KMS-11 (cell line): ENCODE results near the gene MYOD1.

ENCODE experiments used
- H2AFZ ChIP-seq: fragments of 200-600 bp; sonication (generic); 2 replicates; pipeline ENCODE4 v1.6.1; 2016; ENCODE audit warnings: antibody characterized with exemption, mixed run types, low read depth
- H3K27ac ChIP-seq: fragments of 200-600 bp; sonication (generic); 2 replicates; pipeline ENCODE4 v1.6.1; 2016; ENCODE audit warnings: mild to moderate bottlenecking, mixed run types
- H3K27me3 ChIP-seq: fragments of 200-600 bp; sonication (generic); 2 replicates; pipeline ENCODE4 v1.6.1; 2017; ENCODE audit warnings: mild to moderate bottlenecking, low read depth, mixed run types, moderate library complexity; ENCODE audit not compliant: insufficient read depth
- H3K36me3 ChIP-seq: fragments of 200-600 bp; sonication (generic); 2 replicates; pipeline ENCODE4 v1.6.1; 2017; ENCODE audit warnings: mild to moderate bottlenecking, mixed run types; ENCODE audit not compliant: insufficient read depth
- H3K4me1 ChIP-seq: fragments of 200-600 bp; sonication (generic); 2 replicates; pipeline ENCODE4 v1.6.1; 2016; ENCODE audit warnings: mild to moderate bottlenecking, low read depth, mixed run types; ENCODE audit not compliant: poor library complexity, severe bottlenecking
- H3K4me2 ChIP-seq: fragments of 200-600 bp; sonication (generic); 2 replicates; pipeline ENCODE4 v1.7.0; 2016; ENCODE audit warnings: mild to moderate bottlenecking, mixed run types
- H3K4me3 ChIP-seq: fragments of 200-600 bp; sonication (generic); IDR thresholded peaks from 2 replicates; pipeline ENCODE4 v1.6.1; 2017; ENCODE audit warnings: low read depth, low read length, mixed read lengths; ENCODE audit not compliant: insufficient read depth
- H3K79me2 ChIP-seq: fragments of 200-600 bp; sonication (generic); 2 replicates; pipeline ENCODE4 v1.6.1; 2016; ENCODE audit warnings: low read depth, mixed run types; ENCODE audit not compliant: insufficient read depth
- H3K9ac ChIP-seq: fragments of 200-600 bp; sonication (generic); 2 replicates; pipeline ENCODE4 v1.6.1; 2016; ENCODE audit warnings: mild to moderate bottlenecking, mixed run types
- H4K20me1 ChIP-seq: fragments of 200-600 bp; sonication (generic); 2 replicates; pipeline ENCODE4 v1.6.1; 2016; ENCODE audit warnings: mild to moderate bottlenecking, mixed run types; ENCODE audit not compliant: insufficient read depth
- TF ChIP-seq, protein P1 (sequence below): fragments of 200-600 bp; sonication (generic); conservative IDR thresholded peaks from 2 replicates; pipeline ENCODE4 v1.6.1; 2017; ENCODE audit warnings: low read depth, mild to moderate bottlenecking, antibody characterized with exemption, low read length, moderate library complexity, mixed read lengths

Gene MYOD1

DNA sequence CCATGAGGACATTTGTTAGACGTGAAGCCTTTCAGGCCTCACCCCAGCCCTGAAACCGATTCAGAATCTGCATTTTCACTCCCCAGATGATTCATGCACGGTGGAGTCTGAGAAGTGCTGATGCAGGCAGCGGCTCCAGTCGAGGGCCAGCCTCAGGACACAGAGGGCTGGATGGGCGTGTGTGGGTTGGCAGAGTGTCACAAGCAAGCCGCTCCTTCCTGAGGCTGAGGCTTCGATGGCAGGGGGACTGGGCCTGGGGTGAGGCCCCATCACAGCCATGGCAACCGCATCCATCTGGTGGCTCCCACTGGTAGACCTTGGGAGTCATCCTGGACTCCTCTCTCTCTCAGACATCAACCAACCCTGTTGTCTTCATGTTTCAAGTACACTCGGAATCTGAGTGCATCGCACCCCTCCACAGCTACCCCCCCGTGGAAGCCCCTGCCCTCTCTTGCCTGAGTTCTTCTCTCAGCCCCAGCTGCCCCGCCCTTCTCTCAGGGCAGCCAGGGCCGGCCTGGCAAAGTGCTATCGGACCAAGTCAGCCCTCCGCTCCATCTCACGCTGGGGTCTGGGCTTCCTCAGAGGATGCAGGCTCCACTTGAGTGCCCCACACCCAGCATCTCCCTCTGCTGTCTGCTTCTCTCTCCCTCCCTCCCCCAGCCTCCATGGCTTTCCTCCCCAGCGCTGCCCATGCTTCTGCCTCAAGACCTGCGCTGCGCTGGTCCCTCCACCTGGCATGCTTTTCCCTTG lies 25.8 kb downstream of the MYOD1 start:
- H2AFZ ChIP-seq: no peak overlapping the region
- peaks cover 12% of the 10 kb centered on the region; the same call in 1 of the 2 replicates for H3K27me3 ChIP-seq
- TF ChIP-seq, protein P1, sequence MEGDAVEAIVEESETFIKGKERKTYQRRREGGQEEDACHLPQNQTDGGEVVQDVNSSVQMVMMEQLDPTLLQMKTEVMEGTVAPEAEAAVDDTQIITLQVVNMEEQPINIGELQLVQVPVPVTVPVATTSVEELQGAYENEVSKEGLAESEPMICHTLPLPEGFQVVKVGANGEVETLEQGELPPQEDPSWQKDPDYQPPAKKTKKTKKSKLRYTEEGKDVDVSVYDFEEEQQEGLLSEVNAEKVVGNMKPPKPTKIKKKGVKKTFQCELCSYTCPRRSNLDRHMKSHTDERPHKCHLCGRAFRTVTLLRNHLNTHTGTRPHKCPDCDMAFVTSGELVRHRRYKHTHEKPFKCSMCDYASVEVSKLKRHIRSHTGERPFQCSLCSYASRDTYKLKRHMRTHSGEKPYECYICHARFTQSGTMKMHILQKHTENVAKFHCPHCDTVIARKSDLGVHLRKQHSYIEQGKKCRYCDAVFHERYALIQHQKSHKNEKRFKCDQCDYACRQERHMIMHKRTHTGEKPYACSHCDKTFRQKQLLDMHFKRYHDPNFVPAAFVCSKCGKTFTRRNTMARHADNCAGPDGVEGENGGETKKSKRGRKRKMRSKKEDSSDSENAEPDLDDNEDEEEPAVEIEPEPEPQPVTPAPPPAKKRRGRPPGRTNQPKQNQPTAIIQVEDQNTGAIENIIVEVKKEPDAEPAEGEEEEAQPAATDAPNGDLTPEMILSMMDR: no peak
- H3K4me1 ChIP-seq: no peaks in the 10 kb centered on the region
- no peak overlapping the region for H3K4me2 ChIP-seq
- no peaks in the 10 kb centered on the region for H3K36me3 ChIP-seq
- H3K4me3 ChIP-seq: no peak overlapping the region
- H3K9ac ChIP-seq: no peak overlapping the region
- no peaks in the 10 kb centered on the region for H4K20me1 ChIP-seq
- H3K79me2 ChIP-seq: no peaks in the 10 kb centered on the region
- no peak overlapping the region for H3K27ac ChIP-seq

DNA sequence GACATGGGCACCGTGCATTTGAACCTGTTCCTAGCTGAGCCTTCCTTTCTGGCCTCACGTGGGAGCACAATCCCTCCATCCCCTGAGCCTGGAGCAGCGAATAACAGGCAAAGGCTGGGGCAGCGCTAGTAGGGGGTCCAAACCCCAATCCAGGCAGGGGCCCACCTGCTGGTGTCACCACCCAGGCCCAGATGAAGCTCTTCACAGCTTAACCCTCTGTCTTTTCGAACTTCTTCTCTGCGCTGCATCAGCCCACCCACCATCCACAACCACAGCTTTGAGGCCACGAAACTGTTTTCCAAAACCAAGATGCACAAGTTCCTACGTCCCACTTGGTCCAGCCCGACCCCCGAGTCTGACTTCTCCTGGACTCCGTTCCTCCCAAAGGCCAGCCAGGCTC lies 26.7 kb downstream of the MYOD1 start:
- no peak overlapping the region for H3K4me2 ChIP-seq
- H3K4me3 ChIP-seq: no peak overlapping the region
- peaks cover 12% of the 10 kb centered on the region; the same call in 1 of the 2 replicates for H3K27me3 ChIP-seq
- no peak overlapping the region for H3K9ac ChIP-seq
- no peaks in the 10 kb centered on the region for H3K36me3 ChIP-seq
- no peaks in the 10 kb centered on the region for H4K20me1 ChIP-seq
- H3K27ac ChIP-seq: no peak overlapping the region
- TF ChIP-seq, protein P1: no peak
- no peaks in the 10 kb centered on the region for H3K79me2 ChIP-seq
- no peaks in the 10 kb centered on the region for H3K4me1 ChIP-seq
- no peak overlapping the region for H2AFZ ChIP-seq

DNA sequence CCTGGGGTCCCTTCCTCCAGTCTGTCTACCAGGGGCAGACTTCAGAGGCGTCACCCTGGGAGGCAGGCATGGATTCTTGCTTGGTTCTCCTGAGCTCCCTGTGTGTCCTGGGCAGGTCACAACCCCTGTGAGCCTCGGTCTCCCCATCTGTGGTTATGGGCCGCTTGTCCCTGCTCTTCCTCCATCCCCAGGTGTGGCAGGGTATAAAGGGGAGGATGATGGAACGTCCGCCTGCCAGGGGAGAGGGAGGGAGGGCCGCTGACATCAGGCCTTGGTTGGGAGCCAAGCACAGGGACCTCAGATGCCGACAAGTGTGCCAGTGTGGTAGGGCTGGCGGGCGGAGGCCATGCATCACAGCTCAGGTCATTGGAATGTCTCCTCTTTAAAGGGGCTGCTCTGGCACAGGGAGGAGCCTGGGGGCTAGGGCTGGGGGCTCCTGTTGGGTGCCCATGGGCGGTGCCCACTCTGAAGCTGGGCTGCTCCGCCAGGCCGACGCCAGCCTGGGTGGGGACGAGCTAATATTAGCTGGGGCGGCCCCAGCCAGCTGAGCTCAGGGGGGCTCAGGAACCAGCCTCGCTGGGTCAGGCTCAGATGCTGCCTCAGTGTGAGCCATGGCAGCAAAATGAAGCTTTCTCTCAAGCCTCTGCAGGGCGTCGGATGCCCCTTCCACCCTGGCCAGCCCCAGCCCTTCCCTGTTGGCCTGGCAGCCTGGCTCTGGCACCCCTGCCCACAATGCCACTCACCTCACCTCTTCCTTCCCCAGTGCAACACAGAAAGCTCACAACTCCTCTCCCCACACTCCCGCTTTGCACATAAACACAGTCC lies 28.0 kb downstream of the MYOD1 start:
- H4K20me1 ChIP-seq: no peaks in the 10 kb centered on the region
- H3K27ac ChIP-seq: no peak overlapping the region
- H2AFZ ChIP-seq: no peak overlapping the region
- no peaks in the 10 kb centered on the region for H3K79me2 ChIP-seq
- peaks cover 12% of the 10 kb centered on the region; the same call in 1 of the 2 replicates for H3K27me3 ChIP-seq
- H3K4me1 ChIP-seq: no peaks in the 10 kb centered on the region
- no peaks in the 10 kb centered on the region for H3K36me3 ChIP-seq
- H3K4me2 ChIP-seq: no peak overlapping the region
- H3K4me3 ChIP-seq: no peak overlapping the region
- H3K9ac ChIP-seq: no peak overlapping the region
- TF ChIP-seq, protein P1: no peak

DNA sequence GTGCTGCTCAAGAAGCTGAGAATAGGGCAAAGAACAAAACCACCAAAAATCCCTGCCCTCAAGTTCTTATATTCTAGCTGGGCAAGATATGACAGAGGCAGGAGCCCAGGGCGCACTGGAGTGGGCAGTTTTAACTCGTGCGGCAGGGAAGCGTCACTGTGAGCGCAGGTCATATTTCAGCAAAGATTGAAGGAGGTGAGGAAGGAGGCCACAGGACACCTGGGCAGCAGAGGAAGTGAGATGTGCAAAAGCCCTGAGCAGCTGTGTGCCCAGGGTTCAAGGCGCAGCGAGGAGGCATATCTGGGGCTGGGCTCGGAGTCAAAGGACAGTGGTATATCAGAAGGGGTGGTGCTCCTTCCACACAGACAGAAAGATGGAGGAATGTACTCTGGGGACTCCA lies 28.7 kb downstream of the MYOD1 start:
- Histone ChIP-seq H3K79me2 (no peaks in the 10 kb centered on the region), H3K9ac (no peak overlapping the region), H3K4me3 (no peak overlapping the region), H3K27ac (no peak overlapping the region), H2AFZ (no peak overlapping the region), H4K20me1 (no peaks in the 10 kb centered on the region), H3K4me2 (no peak overlapping the region), H3K27me3 (peaks cover 12% of the 10 kb centered on the region; the same call in 1 of the 2 replicates), H3K36me3 (no peaks in the 10 kb centered on the region), H3K4me1 (no peaks in the 10 kb centered on the region)
- TF ChIP-seq, protein P1: no peak
